NCI-H82 (cell line): Measurements from ENCODE around the gene WDR44.
"Not testable (repeated sequence)": the region's sequence is repeated elsewhere in the genome, so short reads cannot be mapped to it uniquely, and the experiment has no call there.

ENCODE experiments used
- DNase-seq: peaks from one replicate; lab custom pipeline; 2025; lab: John Stamatoyannopoulos, UW

Gene WDR44

GRCh38 chrX:118345464-118346257 is at the start of gene WDR44:
TSS of gene WDR44 (plus strand) at chrX:118346106. CDS start at chrX:118346504, 398 bp downstream.
- DNase-seq = peak; percentile 99

DNA sequence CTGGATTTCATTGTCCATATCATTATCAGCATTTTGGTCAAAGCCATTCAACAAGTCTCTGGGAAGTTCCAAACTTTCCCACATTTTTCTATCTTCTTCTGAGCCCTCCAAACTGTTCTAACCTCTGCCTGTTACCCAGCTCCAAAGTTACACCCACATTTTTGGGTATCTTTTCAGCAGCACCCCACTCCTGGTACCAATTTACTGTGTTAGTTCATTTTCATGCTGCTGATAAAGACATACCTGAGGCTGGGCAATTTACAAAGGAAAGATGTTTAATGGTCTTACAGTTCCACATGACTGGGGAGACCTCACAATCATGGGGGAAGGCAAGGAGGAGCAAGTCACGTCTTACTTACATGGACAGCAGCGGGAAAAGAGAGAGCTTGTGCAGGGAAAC is 40.1 kb upstream of the WDR44 start:
- DNase-seq = not testable (repeated sequence)

DNA sequence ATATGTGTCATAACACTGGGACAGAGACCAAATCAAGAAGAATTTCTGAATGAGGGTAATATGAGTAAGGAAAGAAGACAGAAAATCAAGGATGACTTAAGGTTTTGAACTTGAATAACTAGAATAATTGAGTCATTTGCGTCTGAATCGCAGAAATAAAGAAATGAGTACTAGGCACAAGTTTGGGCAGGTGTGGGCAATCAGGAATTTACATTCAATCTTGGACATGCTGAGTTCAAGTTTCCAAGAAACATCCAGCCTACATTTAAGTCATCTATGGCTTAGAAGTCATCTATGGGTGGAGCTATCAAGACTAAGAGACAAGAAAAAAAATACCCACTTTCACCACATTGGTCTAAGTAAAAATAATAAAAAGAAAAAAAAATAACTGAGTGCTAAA is 30.4 kb upstream of the WDR44 start:
- DNase-seq = no peak

DNA sequence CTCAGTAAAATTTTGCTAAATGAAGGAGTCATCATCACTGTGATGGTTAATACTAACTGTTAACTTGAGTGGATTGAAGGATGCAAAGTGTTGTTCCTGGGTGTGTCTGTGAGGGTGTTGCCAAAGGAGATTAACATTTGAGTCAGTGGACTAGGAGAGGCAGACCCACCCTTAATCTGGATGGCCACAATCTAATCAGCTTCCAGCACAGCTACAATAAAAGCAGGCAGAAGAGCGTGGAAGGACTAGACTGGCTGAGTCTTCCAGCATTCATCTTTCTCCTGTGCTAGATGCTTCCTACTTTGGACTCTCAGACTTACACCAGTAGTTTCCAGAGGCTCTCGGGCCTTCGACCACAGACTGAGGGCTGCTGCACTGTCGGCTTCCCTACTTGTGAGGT is 21.3 kb upstream of the WDR44 start:
- peak; percentile 13 for DNase-seq

DNA sequence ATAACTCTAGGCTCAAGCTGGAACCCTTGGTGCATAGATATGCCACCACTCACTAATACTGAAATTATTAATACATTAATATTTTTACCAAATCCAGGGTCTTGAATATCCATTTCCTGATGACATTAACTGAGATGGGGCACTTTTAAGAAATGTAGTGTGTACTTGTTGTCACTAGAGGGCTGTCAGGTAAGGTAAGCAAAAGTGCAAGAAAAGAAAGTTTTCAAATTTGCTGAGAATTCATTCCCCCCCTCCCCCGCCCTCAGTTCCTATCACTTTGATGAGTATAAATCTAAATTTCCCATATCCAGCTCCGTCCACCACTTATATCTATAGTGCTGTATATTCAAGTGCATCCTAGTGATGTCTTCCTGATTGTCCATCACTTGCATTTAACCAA is 20.5 kb upstream of the WDR44 start:
- no peak for DNase-seq

- DNase-seq = no peak
Measured at GRCh38 chrX:118329175-118329574, 16.7 kb upstream of the WDR44 start.

DNA sequence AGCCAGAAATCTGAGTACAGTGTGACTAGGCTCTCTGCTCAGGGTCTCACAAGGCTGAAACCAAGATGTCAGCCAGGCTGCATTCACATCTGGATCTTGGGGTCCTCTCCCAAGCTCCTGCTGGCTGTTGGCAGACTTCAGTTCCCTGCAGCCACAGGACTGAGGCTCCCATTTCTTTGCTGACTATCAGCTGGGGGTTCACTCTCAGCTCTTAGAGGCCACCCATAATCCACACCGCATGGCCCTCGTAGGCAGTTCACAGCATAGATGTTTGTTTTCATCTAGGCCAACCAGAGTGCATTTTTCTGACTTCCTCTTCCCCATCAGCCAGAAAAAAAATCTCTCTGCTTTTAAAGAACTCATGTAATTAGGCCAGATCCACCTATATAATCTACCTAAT is 8.2 kb upstream of the WDR44 start:
- no peak for DNase-seq

- no peak for DNase-seq
Measured at GRCh38 chrX:118338930-118339329, 7.0 kb upstream of the WDR44 start.

DNA sequence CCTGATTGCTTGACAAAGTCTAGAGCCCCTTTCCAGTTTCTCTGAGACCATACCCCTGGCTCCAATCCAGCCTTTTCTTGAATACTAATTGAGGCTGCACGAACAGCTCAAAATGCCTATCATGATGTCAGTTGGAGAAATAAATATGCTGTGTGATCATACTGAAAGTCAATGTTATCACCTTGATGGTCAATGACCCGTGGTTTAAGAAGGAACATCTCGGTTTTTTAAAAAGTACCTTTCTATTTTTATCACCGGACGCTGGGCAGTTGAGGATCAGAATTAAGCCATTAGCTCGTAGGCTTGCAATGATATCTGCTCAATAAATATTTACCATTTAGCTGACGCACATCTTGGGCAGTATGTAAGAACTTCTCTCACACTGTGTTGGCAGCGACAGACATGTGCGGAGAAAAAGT is 852 bp upstream of the WDR44 start:
- peak; percentile 38 for DNase-seq

- peak; percentile 82 for DNase-seq
Measured at GRCh38 chrX:118346258-118347094, 570 bp downstream of the WDR44 start.

DNA sequence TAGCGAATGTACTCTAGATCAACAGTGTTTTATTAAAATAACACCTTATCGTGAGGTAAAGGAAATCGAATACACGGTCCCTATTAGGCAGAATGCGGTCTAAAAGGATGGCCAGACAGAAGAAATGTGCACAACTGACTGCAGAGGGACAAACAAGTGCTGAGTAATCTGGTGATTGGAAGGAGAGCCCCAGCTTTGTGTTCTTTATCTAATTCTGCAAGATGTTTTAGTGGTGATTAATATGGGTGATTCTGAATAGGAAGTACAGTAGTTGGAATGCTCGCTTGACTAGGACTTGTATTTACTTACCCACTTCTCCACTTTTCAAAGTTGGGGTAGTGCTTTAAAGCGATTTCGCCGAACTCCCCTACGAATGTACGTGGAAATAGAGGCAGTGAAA is 1.2 kb downstream of the WDR44 start:
- DNase-seq = peak; percentile 27

GRCh38 chrX:118347736-118348135 is 1.8 kb downstream of the WDR44 start:
- DNase-seq = no peak

DNA sequence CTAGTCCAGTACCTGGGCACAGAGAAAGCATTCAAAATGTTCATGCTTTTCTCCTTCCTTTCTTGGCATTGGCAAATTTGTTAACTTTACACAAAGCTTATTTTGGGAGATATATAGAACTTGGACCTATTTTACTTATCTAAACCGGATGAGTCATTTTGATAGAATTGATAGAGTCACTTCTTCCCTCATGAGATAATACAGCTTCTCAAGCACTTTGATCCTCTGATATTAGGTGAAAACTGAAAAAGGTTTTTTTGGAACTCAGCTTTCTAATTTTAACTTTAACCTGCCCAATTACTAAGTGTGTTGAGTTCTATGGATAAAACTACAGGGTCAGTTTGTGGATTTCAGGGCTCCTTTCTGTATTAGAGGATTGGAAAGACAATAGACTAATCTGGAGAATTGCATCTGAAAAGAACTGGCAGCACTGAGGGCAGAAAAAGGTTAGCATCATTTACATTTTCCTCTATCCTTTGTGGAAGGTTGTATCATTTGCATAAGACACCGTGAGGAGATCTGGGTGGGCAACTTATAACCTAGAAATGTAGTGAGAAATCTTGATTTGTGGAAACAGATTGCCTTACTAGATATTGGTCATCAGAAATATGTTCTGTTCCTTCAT is 2.4 kb downstream of the WDR44 start:
- DNase-seq = no peak

GRCh38 chrX:118349188-118349587 is 3.3 kb downstream of the WDR44 start:
- no peak for DNase-seq

DNA sequence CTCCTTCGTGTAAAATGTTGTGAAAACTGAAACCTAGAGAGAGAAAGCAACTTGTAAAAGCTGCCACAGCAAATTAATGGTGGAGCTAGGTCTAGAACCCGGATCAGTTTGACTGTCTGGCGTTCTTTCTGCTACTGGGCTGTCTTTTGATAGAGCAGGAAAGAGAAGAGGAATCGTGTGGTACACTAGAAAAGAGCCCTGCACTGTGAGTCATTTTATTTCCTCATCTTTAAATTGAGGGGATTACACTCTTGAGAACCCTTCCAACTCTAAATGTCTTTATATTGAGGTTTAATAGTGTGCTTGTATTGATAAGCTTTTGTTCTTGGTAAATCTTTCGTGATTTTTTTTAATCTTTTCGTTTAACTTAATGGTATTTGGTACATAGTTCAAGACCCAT is 4.3 kb downstream of the WDR44 start:
- DNase-seq = no peak

DNA sequence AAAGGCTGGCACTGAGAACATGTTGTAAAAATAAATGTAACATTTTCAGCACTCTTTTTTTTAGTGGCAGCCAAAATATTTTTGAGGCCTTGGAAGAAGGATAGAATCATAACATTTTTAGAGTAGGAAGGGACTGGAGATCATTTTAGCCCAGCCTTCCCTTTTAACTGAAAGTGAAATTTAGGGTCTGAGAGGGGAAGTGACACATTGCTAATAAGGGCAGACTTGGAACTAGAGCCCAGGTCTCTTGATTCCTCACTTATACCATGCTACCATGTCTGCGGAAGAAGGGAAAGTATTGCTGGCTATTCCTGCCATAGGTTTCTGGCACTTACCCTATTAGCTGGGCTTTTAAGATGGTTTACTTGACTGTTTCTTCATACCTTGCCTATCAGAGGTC is 4.8 kb downstream of the WDR44 start:
- DNase-seq = no peak

DNA sequence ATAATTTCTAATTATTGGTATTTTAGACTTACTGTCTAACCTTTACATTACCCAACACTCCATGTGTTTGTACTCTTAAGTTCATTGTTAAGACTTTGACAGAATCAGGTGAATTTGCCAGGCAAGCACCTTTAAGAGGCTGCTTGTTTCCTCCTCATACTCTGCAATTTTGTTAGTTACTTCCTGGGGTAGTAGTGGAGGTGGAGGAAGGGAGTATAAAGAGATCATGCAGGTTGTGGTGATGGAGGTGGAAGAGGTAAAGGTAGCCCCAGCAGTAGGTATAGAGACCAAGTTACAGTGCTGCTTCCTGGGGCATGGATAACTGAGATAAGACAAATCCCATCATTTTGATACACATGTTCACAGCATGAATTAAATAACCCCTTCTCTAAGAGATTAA is 6.7 kb downstream of the WDR44 start:
- DNase-seq = no peak

GRCh38 chrX:118353081-118353850 is 7.4 kb downstream of the WDR44 start:
- DNase-seq = peak; percentile 40

GRCh38 chrX:118355225-118355920 is 9.5 kb downstream of the WDR44 start:
- no peak for DNase-seq

GRCh38 chrX:118356154-118356701 is 10.3 kb downstream of the WDR44 start:
- DNase-seq = no peak
